H1 (cell line): ENCODE data around the gene ZNF729. TPM values are rescaled to one million over a fixed set of nuclear protein-coding genes. Genes with fewer than 3 reads are reported as not detected.
"Not testable (repeated sequence)": the region's sequence is repeated elsewhere in the genome, so short reads cannot be mapped to it uniquely, and the experiment has no call there.

ENCODE experiments used
- CTCF ChIA-PET: fragments of 300-600 bp; sonication (Branson Sonifier 250); formaldehyde crosslinking; loops from one replicate; lab custom pipeline; 2021; ENCODE audit not compliant: partially characterized antibody; lab: Charles Lee
- POLR2A ChIA-PET: fragments of 300-600 bp; sonication (Branson Sonifier 250); formaldehyde crosslinking; loops from one replicate; lab custom pipeline; 2021; ENCODE audit warnings: inconsistent platforms; ENCODE audit not compliant: partially characterized antibody; lab: Charles Lee
- DNase-seq, 2 experiments: peaks; one replicate each; pipeline versions ENCODE4 v3.0.0 to v3.0.0-alpha.2; 2010 to 2022; ENCODE audit warnings: low spot score in 2 of 2, low read depth in 1 of 2, mixed read lengths in 1 of 2
- FAIRE-seq: peaks from 2 replicates; lab custom pipeline; 2011; peaks lifted over from hg19 to GRCh38; lab: Jason Lieb, UNC
- H2AFZ ChIP-seq: 2 replicates; pipeline ENCODE4 v1.8.1; 2012; ENCODE audit warnings: low read length, inconsistent platforms
- H2AK5ac ChIP-seq: 2 replicates; pipeline ENCODE4 v1.6.1; 2013; ENCODE audit warnings: low read depth, low read length
- H2BK120ac ChIP-seq: replicated peaks from 2 replicates; pipeline ENCODE3; 2013; ENCODE audit warnings: low read depth, low read length, inconsistent platforms
- H2BK12ac ChIP-seq: 2 replicates; pipeline ENCODE4 v1.6.1; 2013; ENCODE audit warnings: low read depth, low read length
- H2BK15ac ChIP-seq: 2 replicates; pipeline ENCODE4 v1.6.1; 2013; ENCODE audit warnings: low read length
- H2BK20ac ChIP-seq: 2 replicates; pipeline ENCODE4 v1.6.1; 2013; ENCODE audit warnings: low read length
- H2BK5ac ChIP-seq: 2 replicates; pipeline ENCODE4 v1.6.1; 2013; ENCODE audit warnings: low read depth, low read length
- H3K14ac ChIP-seq: 2 replicates; pipeline ENCODE4 v1.6.1; 2013; ENCODE audit warnings: inconsistent platforms; ENCODE audit not compliant: insufficient read length
- H3K18ac ChIP-seq: 2 replicates; pipeline ENCODE4 v1.6.1; 2013; ENCODE audit warnings: low read length; ENCODE audit errors: extremely low read depth
- H3K23ac ChIP-seq: 2 replicates; pipeline ENCODE4 v1.6.1; 2013; ENCODE audit warnings: inconsistent platforms; ENCODE audit not compliant: insufficient read length
- H3K23me2 ChIP-seq: 2 replicates; pipeline ENCODE4 v1.6.1; 2013; ENCODE audit warnings: low read depth, low read length
- H3K27ac ChIP-seq: 2 replicates; pipeline ENCODE4 v1.6.1; 2011; ENCODE audit warnings: low read depth, low read length, inconsistent platforms
- H3K27me3 ChIP-seq, 4 experiments: replicated peaks in 1 of 4; 1 replicate in 1 of 4; 2 replicates in 3 of 4; pipeline versions ENCODE4 v1.6.1 to v1.8.1; 2011 to 2013; ENCODE audit warnings: low read length in 3 of 4, mild to moderate bottlenecking in 3 of 4, inconsistent platforms in 2 of 4, mixed read lengths in 2 of 4, moderate library complexity in 1 of 4; ENCODE audit not compliant: control insufficient read depth in 3 of 4, insufficient read depth in 3 of 4; ENCODE audit errors: extremely low read depth in 1 of 4
- H3K36me3 ChIP-seq, 4 experiments: 2 replicates each; pipeline versions ENCODE4 v1.6.1 to v1.8.1; 2011 to 2013; ENCODE audit warnings: mild to moderate bottlenecking in 4 of 4, low read length in 3 of 4, moderate library complexity in 2 of 4, control low read depth in 1 of 4, inconsistent platforms in 1 of 4; ENCODE audit not compliant: insufficient read depth in 4 of 4, control insufficient read depth in 2 of 4
- H3K4ac ChIP-seq: replicated peaks from 2 replicates; pipeline ENCODE3; 2013; ENCODE audit warnings: low read length, low read depth, mixed read lengths, inconsistent platforms; ENCODE audit not compliant: insufficient read length
- H3K4me1 ChIP-seq, 4 experiments: replicated peaks in 1 of 4; 1 replicate in 1 of 4; 2 replicates in 3 of 4; pipeline versions ENCODE4 v1.6.1 to v1.8.1; 2011 to 2013; ENCODE audit warnings: low read length in 3 of 4, inconsistent platforms in 2 of 4, mixed read lengths in 1 of 4; ENCODE audit not compliant: insufficient read depth in 4 of 4, control insufficient read depth in 3 of 4
- H3K4me2 ChIP-seq, 2 experiments: 2 replicates each; pipeline versions ENCODE4 v1.6.1 to v1.8.1; 2011 to 2013; ENCODE audit warnings: low read depth in 2 of 2, low read length in 2 of 2, control low read depth in 1 of 2, inconsistent platforms in 1 of 2, mild to moderate bottlenecking in 1 of 2; ENCODE audit not compliant: insufficient read depth in 1 of 2
- H3K4me3 ChIP-seq, 4 experiments: fragments of 200-600, 300-600 bp in 1 of 4; sonication (generic), shearing (Covaris generic), sonication (Bioruptor Twin) in 1 of 4; 2 replicates each; pipeline versions ENCODE4 v1.5.1 to v1.8.1; 2011 to 2016; ENCODE audit warnings: low read length in 4 of 4, low read depth in 3 of 4, control low read depth in 2 of 4, inconsistent platforms in 2 of 4, mild to moderate bottlenecking in 2 of 4, mixed read lengths in 1 of 4, moderate library complexity in 1 of 4; ENCODE audit not compliant: insufficient read depth in 2 of 4; ENCODE audit errors: extremely low read depth in 1 of 4
- H3K56ac ChIP-seq: replicated peaks from 2 replicates; pipeline ENCODE3; 2013; ENCODE audit warnings: low read depth, mild to moderate bottlenecking, mixed read lengths, low read length, inconsistent platforms; ENCODE audit not compliant: insufficient read length
- H3K79me1 ChIP-seq: 2 replicates; pipeline ENCODE4 v1.6.1; 2013; ENCODE audit warnings: low read depth, low read length, control low read depth
- H3K79me2 ChIP-seq, 2 experiments: 2 replicates each; pipeline versions ENCODE4 v1.6.1 to v1.8.1; 2012 to 2013; ENCODE audit warnings: low read length in 2 of 2, mild to moderate bottlenecking in 2 of 2, inconsistent platforms in 1 of 2; ENCODE audit not compliant: insufficient read depth in 2 of 2, control insufficient read depth in 1 of 2
- H3K9ac ChIP-seq, 4 experiments: replicated peaks in 1 of 4; 1 replicate in 1 of 4; 2 replicates in 3 of 4; pipeline versions ENCODE4 v1.6.1 to v1.8.1; 2011 to 2013; ENCODE audit warnings: low read depth in 3 of 4, low read length in 3 of 4, control low read depth in 2 of 4, mild to moderate bottlenecking in 2 of 4, moderate library complexity in 2 of 4, inconsistent platforms in 1 of 4; ENCODE audit errors: extremely low read depth in 1 of 4
- H3K9me3 ChIP-seq, 2 experiments: 2 replicates each; pipeline versions ENCODE4 v1.6.1 to v1.8.1; 2012 to 2013; ENCODE audit warnings: mild to moderate bottlenecking in 2 of 2, moderate library complexity in 2 of 2, control low read depth in 1 of 2, inconsistent platforms in 1 of 2, low read depth in 1 of 2, low read length in 1 of 2, mixed read lengths in 1 of 2; ENCODE audit not compliant: insufficient read depth in 2 of 2
- H4K20me1 ChIP-seq, 2 experiments: replicated peaks in 1 of 2; 2 replicates each; pipeline versions ENCODE3 to v1.8.1; 2011 to 2013; ENCODE audit warnings: inconsistent platforms in 2 of 2, low read length in 2 of 2, mild to moderate bottlenecking in 1 of 2; ENCODE audit not compliant: insufficient read depth in 2 of 2, control insufficient read depth in 1 of 2
- H4K5ac ChIP-seq: 2 replicates; pipeline ENCODE4 v1.6.1; 2013; ENCODE audit warnings: low read length, low read depth, mixed read lengths, inconsistent platforms; ENCODE audit not compliant: insufficient read length
- H4K8ac ChIP-seq: 2 replicates; pipeline ENCODE4 v1.8.0; 2013; ENCODE audit warnings: mild to moderate bottlenecking, moderate library complexity, low read length, inconsistent platforms; ENCODE audit not compliant: insufficient read depth; ENCODE audit errors: extremely low read depth
- H4K91ac ChIP-seq: replicated peaks from 2 replicates; pipeline ENCODE3; 2013; ENCODE audit warnings: low read length, mixed read lengths, inconsistent platforms; ENCODE audit not compliant: insufficient read length
- ASH2L ChIP-seq: fragments of 200-600, 300-600 bp; sonication (generic); IDR thresholded peaks from one replicate; pipeline ENCODE4 v1.7.1; 2017; ENCODE audit warnings: low read length
- CHD2 ChIP-seq: IDR thresholded peaks from 2 replicates; pipeline ENCODE4 v1.6.1; 2012; ENCODE audit warnings: low read length, improper control_type of control experiment
- WGBS, 2 experiments: shearing (Covaris generic) in 1 of 2; methylation state at CpG; one replicate each; pipeline versions ENCODE4 v1.1.6 to v1.1.7; 2013 to 2015; ENCODE audit warnings: low lambda C conversion rate in 2 of 2, mixed read lengths in 2 of 2, inconsistent platforms in 1 of 2, low coverage in 1 of 2, missing lambda C conversion rate in 1 of 2; ENCODE audit not compliant: insufficient replicate concordance in 2 of 2, insufficient coverage in 1 of 2, insufficient read length in 1 of 2; ENCODE audit errors: extremely low coverage in 1 of 2, missing lambda C conversion rate in 1 of 2; 5-methylcytosine and 5-hydroxymethylcytosine counted together
- polyA plus RNA-seq, 7 experiments: library from polyadenylated mRNA; depleted of rRNA in 3 of 7; stranded (reverse) in 5 of 7; unstranded in 2 of 7; fragments of >200 nt in 5 of 7; fragments of 200-250 nt in 2 of 7; gene quantifications; 1 replicate in 5 of 7; 2 replicates in 1 of 7; 4 replicates in 1 of 7; pipeline versions ENCODE4 v1.2.1 to v1.2.3, GENCODE V29; 2011 to 2013; ENCODE audit warnings: missing spikeins in 2 of 7, mixed read lengths in 2 of 7
- total RNA-seq: library from RNA; stranded (reverse); fragmentation: NEBNext Ultra II Directional; extraction: Animal tissue kit (Norgen Biotek cat#: 25700); gene quantifications from 2 replicates; pipeline ENCODE4 v1.2.1, GENCODE V29; 2021
- TF ChIP-seq, protein P1 (sequence below): IDR thresholded peaks from 2 replicates; pipeline ENCODE4 v1.6.1; 2012; ENCODE audit warnings: inconsistent platforms

The ZNF729 gene
- total and polyA plus RNA-seq, 2 of the 8 experiments (the other 6 are each of a cell fraction or from before 2014, with no cell fraction given): not detected

DNA sequence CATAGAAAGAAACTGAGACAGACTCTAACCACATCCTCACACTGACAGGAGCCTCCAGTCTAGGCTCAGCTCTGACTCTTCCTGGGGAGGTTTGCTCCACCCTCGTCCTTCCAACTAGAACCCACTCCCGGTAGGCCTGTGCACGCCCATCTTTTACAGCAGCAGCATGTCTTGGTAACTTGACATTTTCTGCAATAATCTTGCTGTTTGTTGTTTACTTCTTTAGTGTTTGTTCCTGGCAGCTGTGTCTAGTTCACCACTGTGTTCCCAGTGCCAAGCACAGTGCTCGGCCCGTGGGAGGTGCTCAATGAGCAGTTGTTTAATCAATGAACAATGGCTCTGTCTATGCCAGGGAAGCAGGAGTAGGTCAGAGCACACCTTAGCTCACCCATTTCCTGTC is 23.1 kb upstream of the ZNF729 start (continued):
- no peak for TF ChIP-seq ASH2L
- TF ChIP-seq CHD2: no peak
- TF ChIP-seq, protein P1, sequence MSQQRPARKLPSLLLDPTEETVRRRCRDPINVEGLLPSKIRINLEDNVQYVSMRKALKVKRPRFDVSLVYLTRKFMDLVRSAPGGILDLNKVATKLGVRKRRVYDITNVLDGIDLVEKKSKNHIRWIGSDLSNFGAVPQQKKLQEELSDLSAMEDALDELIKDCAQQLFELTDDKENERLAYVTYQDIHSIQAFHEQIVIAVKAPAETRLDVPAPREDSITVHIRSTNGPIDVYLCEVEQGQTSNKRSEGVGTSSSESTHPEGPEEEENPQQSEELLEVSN: no peak

DNA sequence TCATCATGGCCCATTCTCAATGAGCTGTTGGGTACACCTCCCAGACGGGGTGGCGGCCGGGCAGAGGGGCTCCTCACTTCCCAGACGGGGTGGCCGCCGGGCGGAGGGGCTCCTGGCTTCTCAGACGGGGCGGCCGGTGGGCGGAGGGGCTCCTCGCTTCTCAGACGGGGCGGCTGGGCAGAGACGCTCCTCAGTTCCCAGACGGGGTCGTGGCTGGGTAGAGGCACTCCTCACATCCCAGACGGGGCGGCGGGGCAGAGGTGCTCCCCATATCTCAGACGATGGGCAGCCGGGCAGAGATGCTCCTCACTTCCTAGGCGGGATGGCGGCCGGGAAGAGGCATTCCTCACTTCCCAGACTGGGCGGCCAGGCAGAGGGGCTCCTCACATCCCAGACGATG is 35.3 kb downstream of the ZNF729 start:
- H3K79me1 ChIP-seq, H2BK5ac ChIP-seq, H3K27ac ChIP-seq, H2BK120ac ChIP-seq, H3K18ac ChIP-seq, H3K23me2 ChIP-seq, H3K9ac ChIP-seq, H2BK12ac ChIP-seq, H2AK5ac ChIP-seq, H3K56ac ChIP-seq, H4K8ac ChIP-seq, H3K4ac ChIP-seq, H4K5ac ChIP-seq, H2AFZ ChIP-seq, H2BK20ac ChIP-seq, POLR2A ChIA-PET, H4K91ac ChIP-seq, H3K14ac ChIP-seq, H3K23ac ChIP-seq, H3K36me3 ChIP-seq, DNase-seq, CTCF ChIA-PET, H3K79me2 ChIP-seq, H3K4me1 ChIP-seq, FAIRE-seq, H4K20me1 ChIP-seq, H3K4me3 ChIP-seq, H2BK15ac ChIP-seq, H3K27me3 ChIP-seq, H3K4me2 ChIP-seq: not testable (repeated sequence)
- WGBS, 2 experiments: 71% methylated on average over 4 of the region's 27 CpGs; no CpG with 5 or more reads in 1 of the 2 experiments
- peaks cover 54 to 56% of the 10 kb centered on the region in 2 experiments for H3K9me3 ChIP-seq
